GF-D8 (cell line): ENCODE measurements around the gene TAGLN2.

Experiments
- DNase-seq: peaks from one replicate; lab custom pipeline; 2025; lab: John Stamatoyannopoulos, UW

The TAGLN2 gene

DNA sequence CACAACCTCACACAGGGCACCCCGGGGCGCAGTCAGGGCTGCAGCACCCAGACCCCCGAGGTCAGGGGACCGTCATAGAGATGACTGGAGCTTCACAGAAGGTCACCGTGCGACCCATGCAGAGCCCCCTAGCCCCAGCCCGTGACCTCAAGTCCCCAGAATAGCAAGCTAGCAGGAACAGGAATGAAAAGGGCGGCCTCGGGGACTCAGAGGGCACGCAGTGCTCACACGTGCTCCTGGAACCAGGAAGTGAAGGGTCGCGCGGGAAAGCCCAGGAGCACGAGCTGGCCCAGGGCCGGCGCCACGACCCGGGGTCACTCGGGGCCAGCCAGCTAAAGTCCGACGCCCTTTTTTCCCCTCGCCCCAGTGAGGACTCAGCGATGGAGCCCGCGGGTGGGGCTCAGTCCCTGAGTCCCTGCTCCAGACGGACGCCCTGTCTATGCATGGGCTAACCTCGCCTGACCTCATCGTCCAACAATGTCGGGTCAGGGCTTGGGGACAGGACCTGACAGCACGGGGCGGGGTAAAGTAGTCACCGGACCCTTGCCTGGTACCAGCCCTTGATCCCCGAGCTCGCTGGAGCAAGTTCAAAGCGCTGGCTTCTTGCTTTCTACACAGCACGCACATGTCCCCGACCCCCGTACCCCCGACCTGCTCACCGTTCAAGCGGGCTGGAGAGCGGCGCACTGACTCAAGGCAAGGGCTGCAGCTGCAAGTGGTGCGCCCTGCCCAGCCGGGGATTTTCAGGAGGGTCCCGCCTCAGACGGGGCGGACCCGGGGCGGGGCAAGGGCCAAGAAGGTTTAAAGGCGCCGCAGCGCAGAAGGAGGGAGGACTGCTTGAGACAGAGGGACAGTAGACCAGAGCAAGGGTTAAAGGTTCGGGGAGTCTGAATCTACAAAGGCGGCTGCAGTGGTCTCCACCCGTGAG, at the start of gene TAGLN2:
Gene TAGLN2 (minus strand): TSS at position 717 of the 928 bp plus-strand sequence. CDS start 4,998 bp downstream, outside the sequence.
- DNase-seq: peak; percentile 73

GRCh38 chr1:159974350-159974965, 49.2 kb upstream of the TAGLN2 start:
- no peak for DNase-seq

GRCh38 chr1:159973350-159973940, 48.1 kb upstream of the TAGLN2 start:
- no peak for DNase-seq

DNA sequence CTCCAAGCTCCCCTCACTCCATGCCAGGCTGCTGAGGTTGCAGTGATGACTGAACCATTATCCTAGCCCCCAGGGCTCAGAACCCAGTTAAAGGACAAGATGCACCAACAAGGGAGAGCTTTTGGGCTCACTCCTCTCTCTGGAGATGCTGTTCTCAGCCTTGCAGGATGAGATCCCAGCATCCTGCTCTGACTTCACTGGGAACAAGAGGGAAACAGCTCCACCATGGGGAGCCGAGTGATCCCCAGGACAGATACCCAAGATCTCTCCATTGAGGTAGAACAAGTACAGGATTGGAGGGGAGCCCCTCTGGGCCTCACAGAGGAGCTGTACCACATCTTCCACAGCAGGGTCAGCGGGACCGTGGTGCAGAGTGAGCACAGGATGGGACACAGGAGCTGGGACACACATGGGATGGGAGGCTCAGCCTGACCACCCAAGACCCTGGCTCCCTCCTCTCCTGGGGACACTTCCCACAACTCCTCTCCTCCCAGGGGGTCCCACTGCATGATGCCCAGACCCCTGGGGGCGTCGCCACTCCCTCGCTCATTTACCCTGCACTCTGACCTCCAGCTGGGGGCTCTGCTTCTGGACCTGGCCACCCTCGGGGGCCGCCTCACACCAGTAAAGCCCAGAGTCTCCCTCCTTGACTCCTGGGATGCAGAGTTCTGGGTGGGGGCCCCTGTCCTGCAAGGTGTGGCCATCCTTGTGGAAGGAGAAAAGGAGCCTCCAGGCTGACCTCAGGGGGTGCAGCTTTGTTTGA, 47.3 kb upstream of the TAGLN2 start:
- no peak for DNase-seq

DNA sequence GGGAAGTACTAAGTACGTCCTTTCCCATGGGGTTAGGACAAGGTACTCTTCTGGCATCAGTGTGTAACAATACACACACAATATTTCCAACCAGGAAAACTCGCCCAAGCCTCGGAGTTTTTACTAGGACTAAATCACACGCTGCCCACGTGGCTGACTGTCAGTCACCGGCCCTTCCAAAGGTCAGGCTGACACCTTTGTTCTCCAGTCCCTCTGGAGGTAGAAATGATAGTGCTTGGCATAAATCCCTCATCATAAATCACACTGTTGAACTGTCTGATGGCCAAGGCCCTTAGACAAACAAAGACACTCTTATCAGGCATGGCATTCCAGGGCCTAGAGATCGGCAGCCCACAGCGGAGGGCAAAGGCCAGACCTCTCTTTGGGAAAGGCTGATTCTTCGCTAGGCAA, 45.6 kb upstream of the TAGLN2 start:
- DNase-seq: no peak

- DNase-seq: no peak
Observed at GRCh38 chr1:159968901-159969300, 43.6 kb upstream of the TAGLN2 start.

DNA sequence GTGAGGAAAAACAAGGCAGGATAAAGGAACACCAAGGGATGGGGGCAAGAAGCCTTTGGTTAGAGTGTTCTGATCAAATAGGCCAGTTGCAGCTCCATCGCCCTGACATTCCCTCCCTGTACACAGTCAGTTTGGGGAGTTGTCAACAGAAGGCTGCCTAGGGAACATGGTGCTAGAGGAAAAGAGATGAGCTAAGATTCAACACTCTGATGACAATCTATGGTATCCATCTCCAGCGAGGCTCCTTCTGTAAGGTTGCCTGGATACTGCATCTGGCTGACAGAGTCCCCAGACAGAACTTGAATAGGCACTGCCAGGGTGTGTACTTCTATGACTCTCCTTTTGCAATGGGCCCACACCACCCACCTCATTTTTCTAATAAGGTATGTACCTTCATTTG, 40.0 kb upstream of the TAGLN2 start:
- DNase-seq: no peak

DNA sequence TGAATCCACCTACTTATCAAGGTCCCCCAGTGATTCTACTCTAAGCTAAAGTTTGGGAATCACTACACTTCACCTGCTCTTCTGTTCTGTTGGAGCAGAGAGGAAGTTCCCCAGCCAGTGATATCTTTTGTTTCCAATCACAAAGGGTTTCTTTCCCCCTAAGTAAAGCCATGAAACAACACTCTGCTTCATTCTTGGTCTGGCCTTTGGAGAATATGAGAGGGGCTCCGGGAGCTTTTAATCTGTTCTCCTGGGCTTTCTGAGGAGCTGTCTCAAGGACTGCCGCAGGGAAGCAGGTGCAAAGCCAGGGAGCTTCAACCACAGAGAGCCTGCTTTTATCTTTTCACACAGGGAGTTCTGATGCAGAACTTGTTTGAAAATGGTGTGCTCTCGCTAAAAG, 38.8 kb upstream of the TAGLN2 start:
- DNase-seq: no peak

- DNase-seq: no peak
Observed at GRCh38 chr1:159962176-159962575, 36.9 kb upstream of the TAGLN2 start.

DNA sequence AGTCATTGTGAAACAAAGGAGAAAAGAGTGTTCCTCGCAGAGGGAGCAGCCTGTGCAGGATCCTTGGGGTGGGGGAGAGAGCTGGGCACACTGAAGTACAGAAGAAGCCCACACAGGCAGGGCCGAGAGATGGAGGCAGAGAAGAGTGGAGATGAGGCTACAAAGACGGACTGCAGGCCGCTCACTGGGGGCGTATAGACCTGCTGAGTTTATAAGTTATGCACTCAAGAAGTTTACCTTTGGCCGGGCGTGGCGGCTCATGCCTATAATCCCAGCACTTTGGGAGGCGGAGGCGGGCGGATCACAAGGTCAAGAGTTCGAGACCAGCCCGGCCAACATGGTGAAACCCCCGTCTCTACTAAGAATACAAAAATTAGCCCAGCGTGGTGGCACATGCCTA, 36.3 kb upstream of the TAGLN2 start:
- no peak for DNase-seq

DNA sequence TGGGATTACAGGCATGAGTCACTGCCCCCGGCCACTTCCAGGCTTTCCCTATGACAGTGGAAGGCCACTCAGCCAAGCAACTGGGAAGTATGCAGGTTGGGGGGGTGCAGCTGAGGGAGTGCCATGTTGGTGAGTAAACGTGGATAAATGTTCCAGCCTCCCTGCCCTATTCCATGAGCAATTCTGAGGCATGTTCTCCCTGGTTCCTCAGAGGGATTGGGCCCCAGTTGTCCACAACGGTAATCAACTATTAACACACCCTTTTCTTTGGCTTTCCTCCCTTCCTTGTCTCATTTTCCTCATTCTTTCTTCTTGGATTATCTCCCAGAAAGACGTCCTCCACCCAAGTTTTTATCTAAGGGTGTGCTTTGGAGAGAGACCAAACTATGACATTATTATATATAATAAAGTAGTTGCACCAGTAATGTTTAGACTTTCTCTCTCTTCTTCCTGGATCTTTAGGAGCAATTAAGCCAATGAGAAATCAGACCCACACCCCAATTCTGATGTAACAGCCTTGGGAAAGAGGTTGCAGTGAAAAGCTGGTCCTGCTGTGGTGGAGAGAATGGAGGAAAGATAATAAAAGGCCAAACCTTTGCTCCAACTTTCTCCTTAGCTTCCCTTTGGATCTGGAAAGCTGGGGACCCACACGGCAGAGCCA, 35.5 kb upstream of the TAGLN2 start:
- DNase-seq: no peak

DNA sequence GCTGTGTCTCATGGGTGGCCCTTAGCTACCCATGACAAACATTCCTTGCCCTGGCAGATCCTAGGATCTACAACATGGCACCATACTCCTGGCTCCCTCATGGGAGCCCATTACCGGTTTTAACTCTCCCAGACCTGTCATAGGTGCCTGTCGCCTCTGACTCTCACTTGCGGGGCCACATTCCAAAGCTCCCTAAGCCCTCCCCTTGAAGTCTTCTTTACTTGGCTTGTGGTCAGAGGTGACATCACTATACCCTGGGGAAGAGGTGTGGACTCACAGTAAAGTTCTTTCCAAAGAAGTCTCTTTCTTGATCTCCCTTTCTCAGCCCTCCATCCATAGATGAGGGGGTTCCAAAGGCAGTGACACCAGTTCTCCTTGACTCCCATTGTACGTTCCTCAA, 34.1 kb upstream of the TAGLN2 start:
- DNase-seq: no peak

- DNase-seq: no peak
Observed at GRCh38 chr1:159958719-159959380, 33.5 kb upstream of the TAGLN2 start.

DNA sequence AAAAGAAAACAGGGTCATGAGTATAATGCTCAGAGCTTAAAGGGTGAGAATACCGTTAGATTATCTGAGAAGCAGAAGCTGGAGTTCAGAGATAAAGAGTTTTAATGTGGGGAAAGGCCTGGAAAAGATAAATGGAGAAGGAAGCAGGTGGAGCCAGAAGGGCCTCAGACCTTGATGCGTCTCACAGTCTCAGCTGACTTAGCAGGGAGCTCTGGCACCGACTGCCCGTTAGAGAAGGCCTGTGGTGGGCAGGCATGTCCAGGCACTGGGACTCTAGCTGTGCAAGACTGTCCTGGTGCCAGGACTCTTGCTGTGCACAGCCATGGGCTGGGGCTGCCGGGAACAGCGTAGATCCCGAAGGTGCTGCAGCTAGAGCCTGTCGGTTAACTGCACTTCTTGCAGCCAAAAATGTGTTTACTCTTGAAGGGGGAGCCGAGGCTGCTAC, 32.5 kb upstream of the TAGLN2 start:
- no peak for DNase-seq

- no peak for DNase-seq
Observed at GRCh38 chr1:159955456-159955855, 30.1 kb upstream of the TAGLN2 start.

DNA sequence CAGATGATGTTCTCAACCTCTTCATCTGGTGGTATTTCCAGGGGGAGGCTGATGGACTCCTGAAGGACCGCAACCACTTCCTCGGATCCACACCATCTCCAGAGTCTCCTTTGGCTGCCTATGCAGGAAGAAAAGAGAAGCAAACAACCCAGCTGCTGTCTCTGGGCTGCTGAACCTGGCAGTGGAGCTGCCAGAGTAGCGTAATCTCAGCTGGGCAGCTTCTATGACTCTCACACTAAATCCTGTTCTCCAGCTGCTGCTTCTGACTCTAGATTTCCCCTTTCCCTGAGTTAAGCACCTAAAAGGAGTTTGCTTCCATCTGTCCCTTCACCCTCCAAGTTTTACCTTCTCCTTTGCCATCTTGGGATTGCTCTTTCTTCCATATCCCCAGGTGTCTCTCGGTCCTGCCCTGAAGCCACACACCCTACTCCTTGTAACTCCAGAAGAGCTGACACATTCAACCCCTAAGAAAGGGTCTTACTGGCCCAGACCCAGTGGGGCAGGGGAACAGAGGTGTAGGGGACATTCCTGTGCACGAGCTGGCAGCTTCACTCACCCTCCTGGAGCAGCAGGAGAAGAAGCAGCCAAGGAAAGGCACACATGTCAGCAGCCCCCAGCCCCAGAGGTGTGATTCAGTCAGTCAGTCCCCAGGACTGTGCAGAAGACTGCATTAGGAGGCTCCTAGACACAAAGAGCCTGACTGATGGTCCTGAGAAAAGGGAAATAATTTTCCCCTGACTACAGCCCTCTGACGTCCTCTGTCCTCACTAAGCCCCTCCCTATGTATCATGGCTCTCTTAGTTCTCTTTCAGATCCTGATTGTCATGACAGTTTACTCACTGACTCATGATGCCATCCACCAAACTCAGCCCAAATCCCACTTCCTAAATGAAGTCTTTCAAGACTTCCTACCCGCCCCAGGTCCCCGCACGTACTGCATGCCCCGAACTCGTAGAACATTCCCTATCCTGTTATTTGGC, 28.5 kb upstream of the TAGLN2 start, which contains the start of gene SLAMF9:
Gene SLAMF9 (minus strand): TSS at position 702 of the 980 bp plus-strand sequence. CDS start 100 bp downstream, at position 602.
- no peak for DNase-seq

GRCh38 chr1:159952932-159953331, 27.6 kb upstream of the TAGLN2 start:
- DNase-seq: no peak

DNA sequence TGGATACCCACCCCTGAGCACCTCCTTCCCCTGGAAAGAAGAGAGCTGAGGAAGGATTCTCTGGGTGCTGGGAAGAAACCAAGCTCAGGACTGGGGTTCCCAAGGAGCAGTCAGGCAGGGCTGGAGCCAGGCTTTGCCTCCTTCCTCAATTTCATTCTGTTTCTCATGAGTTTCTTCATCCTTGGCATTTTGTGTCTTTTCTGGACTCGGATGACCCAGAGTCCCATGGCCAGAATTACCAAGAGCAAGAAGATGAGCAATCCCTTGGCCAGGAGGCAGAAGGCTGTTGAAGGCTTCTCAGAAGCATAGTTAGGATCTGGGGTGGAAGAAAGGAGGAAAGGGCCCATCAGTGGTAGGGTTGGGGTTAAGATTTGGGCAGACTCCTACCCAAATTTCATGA, 26.2 kb upstream of the TAGLN2 start:
- DNase-seq: no peak

DNA sequence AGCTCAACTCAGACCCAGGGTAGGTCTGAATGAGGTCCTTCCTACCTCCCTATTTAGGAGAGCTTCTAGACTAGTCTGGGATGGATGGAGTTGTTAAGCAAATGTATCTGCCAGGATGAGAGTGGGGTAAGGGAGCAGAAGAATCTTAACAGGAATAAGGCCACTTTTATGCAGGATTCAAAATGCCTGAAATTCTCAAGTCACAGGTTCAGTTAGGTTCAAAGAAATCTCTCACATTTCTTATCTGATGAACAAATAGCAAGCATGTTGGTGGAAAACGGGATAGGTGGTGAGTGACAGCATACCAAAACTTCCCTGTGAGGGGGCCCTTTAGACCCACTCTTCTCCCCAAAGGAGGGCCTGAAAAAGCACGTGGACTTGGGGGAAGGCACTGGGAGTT, 25.7 kb upstream of the TAGLN2 start:
- DNase-seq: no peak

GRCh38 chr1:159949981-159950381, 24.7 kb upstream of the TAGLN2 start:
- no peak for DNase-seq
